ENCODE measurements around the gene SDR42E2. TPM values are rescaled to one million over a fixed set of nuclear protein-coding genes. Genes with fewer than 3 reads are reported as not detected.
"Not testable (repeated sequence)": the region's sequence is repeated elsewhere in the genome, so short reads cannot be mapped to it uniquely, and the experiment has no call there.

Gene SDR42E2
- total RNA-seq, 1 donor from 2014 or later: not detected

- DNase-seq: no peak
Measured at GRCh38 chr16:22163806-22164205, 1.5 kb downstream of the SDR42E2 start.

GRCh38 chr16:22164482-22164881 is 2.2 kb downstream of the SDR42E2 start:
- DNase-seq: no peak

GRCh38 chr16:22165508-22166285 is 3.4 kb downstream of the SDR42E2 start:
- no peak for DNase-seq

DNA sequence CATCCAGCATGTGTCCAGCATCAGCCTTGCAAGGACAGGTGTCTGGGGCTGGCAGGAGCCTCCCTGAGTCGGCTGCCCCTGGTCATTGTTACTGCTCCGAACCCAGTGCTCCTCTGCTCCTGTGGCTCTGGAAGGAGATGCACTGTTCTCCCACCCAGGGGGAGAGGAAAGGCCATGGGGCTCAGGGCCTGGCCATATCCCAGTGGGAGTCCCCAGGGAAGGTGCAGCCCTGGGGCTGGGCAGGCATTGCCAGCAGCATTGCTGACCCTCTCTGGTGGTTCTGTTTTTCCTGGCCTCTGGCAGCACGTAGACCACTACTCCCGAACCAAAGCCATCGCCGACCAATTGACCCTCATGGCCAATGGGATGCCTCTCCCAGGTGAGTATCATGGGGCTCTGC is 9.6 kb downstream of the SDR42E2 start:
- no peak for DNase-seq

DNA sequence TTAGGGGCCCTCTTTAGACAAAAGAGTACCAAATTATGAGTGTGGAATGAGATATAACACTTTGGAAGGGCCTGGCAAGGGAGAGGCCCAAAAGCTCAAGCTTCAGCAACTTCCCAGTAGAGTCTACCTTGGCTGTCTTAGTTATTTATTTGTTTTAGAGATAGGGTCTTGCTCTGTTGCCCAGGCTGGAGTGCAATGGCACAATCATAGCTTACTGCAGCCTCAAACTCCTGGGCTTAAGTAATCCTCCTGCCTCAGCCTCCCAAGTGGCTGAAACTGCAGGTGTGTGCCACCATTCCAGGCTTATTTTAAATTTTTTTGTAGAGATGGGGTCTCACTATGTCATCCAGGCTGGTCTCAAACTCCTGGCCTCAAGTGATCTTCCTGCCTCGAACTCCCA is 10.3 kb downstream of the SDR42E2 start:
- not testable (repeated sequence) for DNase-seq

- DNase-seq: no peak
Measured at GRCh38 chr16:22174642-22175041, 12.3 kb downstream of the SDR42E2 start.

GRCh38 chr16:22177968-22178930 is 15.9 kb downstream of the SDR42E2 start:
- DNase-seq: no peak

DNA sequence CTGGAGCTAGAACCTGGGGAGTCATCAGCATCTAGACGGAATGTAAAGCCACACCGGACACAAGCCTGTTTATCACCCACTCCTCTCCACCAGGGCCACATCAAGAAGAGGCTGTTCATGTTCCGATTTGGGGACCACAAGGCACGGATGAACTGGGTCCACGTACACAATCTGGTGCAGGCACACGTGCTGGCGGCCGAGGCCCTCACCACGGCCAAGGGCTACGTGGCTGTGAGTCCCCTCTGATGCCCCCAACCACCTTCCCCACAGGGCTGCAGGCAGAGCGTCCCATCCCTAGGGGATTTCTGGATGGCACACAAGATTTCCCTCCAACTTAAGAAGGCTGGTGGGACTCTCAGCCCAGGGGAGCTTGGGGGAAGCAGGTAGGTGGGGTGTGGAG is 19.1 kb downstream of the SDR42E2 start:
- DNase-seq: no peak

GRCh38 chr16:22181843-22182242 is 19.5 kb downstream of the SDR42E2 start:
- DNase-seq: no peak

GRCh38 chr16:22183335-22183734 is 21.0 kb downstream of the SDR42E2 start:
- DNase-seq: no peak

DNA sequence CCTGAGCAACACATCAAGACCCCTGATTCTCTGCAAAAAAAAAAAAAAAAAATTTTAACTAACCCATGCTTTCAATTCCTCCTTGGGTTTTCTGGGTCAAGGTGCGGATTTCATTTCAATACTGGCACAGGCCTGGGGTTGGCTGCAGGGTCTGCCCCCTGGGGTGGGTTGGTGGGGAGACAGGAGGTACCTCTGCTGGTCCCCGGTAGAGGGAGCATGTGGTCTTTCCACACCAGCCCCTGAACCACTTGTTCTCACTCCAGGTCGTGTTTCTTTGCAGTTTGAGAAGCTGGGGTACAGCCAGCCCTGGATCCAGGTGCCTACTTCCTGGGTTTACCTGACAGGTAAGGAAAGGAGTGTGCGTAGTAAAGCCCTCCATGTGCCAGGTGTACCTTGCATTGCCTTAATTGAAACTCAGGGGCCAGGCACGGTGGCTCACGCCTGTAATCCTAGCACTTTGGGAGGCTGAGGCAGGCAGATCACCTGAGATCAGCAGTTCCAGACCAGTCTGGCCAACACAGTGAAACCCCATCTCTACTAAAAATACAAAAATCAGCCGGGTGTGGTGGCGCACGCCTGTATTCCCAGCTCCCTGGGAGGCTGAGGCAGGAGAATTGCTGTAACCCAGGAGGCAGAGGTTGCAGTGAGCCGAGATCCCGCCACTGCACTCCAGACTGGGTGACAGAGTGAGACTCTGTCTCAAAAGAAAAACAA is 21.8 kb downstream of the SDR42E2 start:
- DNase-seq: peak; percentile 13

DNA sequence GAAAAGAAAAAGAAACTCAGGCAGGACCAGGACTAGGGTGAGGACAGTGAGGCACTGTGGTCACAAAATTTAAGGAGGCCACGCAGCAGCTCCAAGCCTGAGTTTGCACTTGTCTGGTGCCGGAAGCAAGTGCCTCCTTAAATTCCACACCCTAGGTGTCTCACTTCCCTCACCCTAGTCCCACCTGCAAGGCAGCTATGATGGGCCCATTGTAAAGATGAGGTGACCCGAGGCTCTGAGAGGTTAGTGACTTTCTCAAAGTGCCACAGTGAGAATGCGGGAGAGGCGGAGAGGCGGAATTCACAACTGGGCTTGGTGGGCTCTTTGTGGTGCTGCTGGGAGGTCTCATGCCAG is 22.3 kb downstream of the SDR42E2 start:
- DNase-seq: no peak

DNA sequence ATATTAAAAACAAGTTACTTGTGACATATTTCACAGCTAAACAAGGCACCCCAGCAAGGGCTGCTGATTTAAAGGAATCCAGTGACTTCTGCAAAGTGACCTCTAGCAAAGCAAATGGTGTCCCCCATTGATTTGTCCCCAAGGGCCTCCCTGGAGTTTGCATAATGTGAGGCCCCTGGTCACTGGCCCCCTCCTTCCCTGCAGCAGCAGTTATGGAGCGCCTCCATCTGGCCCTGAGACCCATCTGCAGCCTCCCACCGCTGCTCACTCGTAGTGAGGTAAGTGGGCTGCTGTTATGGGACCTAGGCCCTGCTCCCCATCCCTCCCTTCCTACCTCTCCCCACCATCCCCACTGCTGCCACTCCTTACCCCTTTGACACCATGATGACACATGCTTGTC is 24.2 kb downstream of the SDR42E2 start:
- DNase-seq: peak; percentile 21

- no peak for DNase-seq
Measured at GRCh38 chr16:22188267-22188594, 25.9 kb downstream of the SDR42E2 start.

DNA sequence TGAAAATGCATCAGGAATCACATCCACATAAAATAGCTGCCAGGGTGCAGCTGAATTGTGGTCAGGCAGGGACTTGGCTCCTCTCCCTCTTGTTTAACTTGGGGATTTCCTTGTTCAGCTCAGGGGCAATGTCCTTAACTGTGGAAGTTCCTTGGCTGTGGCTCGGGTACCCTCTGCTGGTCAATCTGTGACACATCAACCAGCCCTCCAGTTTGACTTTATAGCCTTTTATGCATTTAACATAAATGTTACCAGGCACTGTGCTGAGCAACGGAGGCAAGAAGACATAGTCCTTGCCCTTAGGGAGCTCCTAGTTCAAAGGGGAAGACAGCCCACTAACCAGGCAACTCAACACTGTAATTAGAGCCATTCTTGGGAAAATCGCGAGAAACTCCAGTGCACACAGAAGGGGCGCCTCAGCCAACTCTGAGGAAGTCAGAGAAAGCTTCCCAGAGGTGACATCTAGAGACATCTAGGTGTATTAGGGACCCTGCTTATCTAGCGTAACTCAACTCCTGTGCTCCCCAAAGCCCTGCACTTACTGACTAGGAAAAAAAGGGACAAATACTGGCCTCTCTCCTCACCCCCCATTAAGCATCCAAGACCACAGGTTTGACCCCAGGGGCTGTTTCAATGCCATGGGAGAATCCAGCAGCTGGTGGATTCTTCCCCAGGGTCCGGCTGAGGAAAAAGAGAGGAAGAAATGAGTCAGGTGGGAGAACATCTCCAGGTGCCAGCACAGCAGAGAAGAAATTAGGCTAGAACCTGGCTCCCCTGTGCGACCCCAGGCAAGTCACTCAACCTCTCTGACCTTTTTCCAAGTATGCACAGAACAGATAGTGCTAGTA is 26.5 kb downstream of the SDR42E2 start:
- peak; percentile 93 for DNase-seq

DNA sequence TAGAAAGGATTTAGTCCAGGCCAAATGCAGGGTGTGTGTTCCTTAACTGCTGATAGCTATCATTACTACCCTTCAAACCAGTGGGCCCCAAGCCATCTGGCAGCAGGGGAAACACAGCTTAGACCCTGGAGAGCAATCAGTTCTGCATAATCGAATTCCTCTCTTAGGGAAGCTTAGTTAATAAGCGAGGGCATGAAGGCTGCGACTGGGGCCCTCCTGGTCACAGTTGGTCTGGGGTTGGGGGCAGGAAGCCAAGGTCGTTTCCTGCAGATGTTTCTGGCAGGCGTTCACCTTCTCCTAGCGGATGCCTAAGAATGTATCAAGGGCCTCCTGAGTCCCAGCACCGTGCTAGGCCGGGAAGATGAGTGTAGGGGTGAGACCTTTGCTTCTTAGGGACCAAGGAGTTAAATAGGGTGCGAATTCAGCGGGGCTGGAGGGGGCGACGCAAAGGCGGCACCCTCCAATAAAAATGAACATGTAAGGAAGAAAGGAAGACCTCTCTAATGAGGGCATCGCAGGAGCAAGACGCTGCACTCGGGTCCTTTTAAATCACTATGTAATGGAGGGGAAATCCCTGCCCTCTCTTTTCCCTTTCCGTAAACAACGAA is 27.3 kb downstream of the SDR42E2 start:
- peak; percentile 86 for DNase-seq

DNA sequence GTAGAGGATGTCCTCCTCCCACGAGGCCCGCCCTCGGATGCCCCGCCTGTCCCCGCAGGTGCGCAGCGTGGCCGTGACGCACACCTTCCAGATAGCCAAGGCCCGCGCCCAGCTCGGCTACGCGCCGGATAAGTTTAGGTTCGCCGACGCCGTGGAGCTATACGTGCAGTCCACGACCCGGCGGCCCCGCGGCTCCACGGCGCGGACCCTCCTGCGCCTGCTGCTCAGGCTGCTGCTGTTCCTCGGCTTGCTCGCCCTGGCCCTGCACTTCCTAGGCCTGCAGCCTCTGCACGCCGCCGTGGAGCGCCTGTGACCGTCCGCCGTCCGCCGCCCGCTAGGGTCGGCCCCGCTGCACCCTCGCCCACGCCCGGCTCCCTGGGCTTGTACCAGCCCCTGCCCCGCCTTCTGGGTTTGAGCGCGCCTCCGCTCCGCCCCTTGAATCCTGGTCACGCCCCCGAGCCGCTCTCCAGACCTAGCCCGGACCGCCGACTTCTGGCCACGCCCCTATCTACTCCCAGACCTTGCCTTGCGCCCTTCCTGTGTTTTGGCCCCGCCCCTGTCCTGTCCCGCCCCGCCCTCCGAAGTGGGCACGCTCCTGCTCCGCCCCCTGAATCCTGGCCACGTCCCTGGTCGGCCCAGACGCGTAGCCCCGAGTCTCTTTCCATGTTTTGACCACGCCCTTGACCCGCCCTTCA is 27.9 kb downstream of the SDR42E2 start:
- peak; percentile 100 for DNase-seq

DNA sequence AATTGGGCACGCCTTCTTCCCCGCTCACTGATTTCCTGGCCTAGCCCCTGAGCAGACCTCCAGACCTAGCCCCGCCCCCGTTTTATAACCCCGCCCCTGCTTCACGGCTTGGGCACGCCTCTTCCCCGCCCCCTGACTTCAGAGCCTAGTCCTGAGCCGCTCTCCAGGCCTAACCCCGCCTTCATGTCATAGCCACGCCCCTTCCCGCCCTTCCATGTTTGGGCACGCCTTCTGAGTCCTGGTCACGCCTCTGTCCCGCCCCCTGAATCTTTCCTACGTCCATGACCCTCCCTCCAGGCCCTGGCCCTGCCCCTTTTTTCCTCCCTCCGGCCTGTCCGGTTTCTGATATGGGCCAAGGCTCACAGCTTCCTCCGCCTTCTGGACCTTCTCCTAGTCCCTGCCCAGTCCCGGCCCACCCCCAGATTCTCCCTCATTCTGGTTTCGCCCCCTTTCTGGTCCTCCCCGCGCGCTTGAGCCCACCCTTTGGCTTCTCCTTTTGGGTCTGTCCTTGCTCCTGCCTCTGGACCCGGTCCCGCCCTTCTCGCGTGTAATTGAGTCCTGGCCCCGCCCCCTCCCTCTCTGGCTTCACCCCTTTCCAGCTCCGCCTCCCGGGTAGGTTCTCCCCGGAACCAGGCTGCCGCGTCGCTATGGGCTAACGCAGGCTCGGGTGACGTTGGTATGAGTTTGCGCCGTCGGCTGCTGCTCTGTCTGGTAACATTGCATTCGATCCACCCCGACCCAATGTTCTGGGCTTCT is 28.6 kb downstream of the SDR42E2 start:
- DNase-seq: peak; percentile 100

DNA sequence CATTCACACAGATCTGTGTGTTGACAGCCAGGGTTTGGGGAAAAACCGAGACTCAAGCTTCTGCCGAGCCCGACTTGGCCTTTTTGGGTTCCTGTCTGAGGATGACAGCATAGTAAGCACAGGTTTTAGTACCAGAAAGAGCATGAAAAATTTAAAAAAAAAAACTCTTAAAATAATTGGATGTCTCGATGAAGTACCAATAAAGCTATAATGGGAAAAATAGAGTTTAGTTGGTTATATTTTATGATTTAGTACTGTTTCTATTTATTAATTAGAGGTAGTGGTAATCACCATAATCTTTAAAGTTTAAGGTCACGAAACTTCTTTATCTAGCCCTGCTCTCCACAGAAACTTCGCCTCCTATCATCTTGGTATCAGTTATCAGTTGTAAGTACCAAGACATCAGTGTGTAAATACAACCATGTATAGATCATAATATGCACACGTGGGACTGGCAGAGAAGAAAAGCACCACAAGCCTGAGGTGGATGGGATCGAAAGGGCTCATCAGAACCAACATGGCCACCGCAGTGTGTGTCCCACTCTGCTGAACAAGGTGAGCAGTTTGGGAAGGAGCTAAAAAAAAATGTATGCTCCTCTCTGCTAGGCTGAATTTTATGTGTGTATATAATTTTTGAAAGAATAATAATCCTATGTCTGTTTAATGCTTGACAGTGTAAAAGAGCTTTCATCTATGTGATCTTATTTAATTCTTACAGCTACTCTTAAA is 29.4 kb downstream of the SDR42E2 start:
- DNase-seq: peak; percentile 55

Data from dermis blood vessel endothelial cell (primary cell).